HepG2 (cell line): ENCODE data around the gene JCAD. TPM values are rescaled to one million over a fixed set of nuclear protein-coding genes. Genes with fewer than 3 reads are reported as not detected.

ENCODE experiments used
- ATAC-seq: fragments of 200-7000 bp; cut with Tn5 transposase; 3 replicates; pipeline ENCODE4 v1.9.1; 2020; ENCODE audit warnings: mild to moderate bottlenecking, moderate library complexity
- BruUV-seq: library from RNA; stranded (reverse); fragments of 400-500 nt; replicated peaks from 2 replicates; lab custom pipeline; 2021; lab: Mats Ljungman, UMichigan
- CTCF ChIA-PET: fragments of 300-600 bp; formaldehyde crosslinking; extraction: SDS; loops from one replicate; lab custom pipeline; 2021; ENCODE audit warnings: low total read pairs, inconsistent platforms, low intra/inter-chr PET ratio; lab: Yijun Ruan, JAX
- POLR2A ChIA-PET: fragments of 350-600 bp; sonication (Branson Sonifier 250); formaldehyde crosslinking; loops from one replicate; lab custom pipeline; 2020; ENCODE audit warnings: antibody characterized with exemption, inconsistent platforms; lab: Yijun Ruan, JAX
- DNase-seq: peaks from one replicate; pipeline ENCODE4 v3.0.0-alpha.2; 2015; ENCODE audit warnings: low spot score
- FAIRE-seq: peaks from 3 replicates; lab custom pipeline; 2011; peaks lifted over from hg19 to GRCh38; lab: Jason Lieb, UNC
- H2AFZ ChIP-seq: one replicate; pipeline ENCODE4 v1.6.1; 2011; ENCODE audit warnings: low read length, inconsistent platforms
- H3K27ac ChIP-seq: fragments of 300-600 bp; 3 replicates; pipeline ENCODE4 v1.8.0; 2011; ENCODE audit warnings: mixed run types, mild to moderate bottlenecking, mixed read lengths, low read length, inconsistent platforms; ENCODE audit not compliant: insufficient read depth; ENCODE audit errors: extremely low read length
- H3K27me3 ChIP-seq, 2 experiments: fragments of 200-600 bp in 1 of 2; 2 replicates in 1 of 2; 3 replicates in 1 of 2; pipeline versions ENCODE4 v1.6.0 to v1.8.0; 2011; ENCODE audit warnings: low read length in 2 of 2, mild to moderate bottlenecking in 2 of 2, moderate library complexity in 2 of 2, inconsistent platforms in 1 of 2; ENCODE audit not compliant: insufficient read depth in 2 of 2, control insufficient read depth in 1 of 2
- H3K36me3 ChIP-seq, 2 experiments: fragments of 200-600 bp in 1 of 2; replicated peaks in 1 of 2; 2 replicates in 1 of 2; 3 replicates in 1 of 2; pipeline versions ENCODE4 v1.5.1 to v1.8.0; 2011; ENCODE audit warnings: low read length in 2 of 2, inconsistent platforms in 1 of 2; ENCODE audit not compliant: insufficient read depth in 2 of 2, control insufficient read depth in 1 of 2
- H3K4me1 ChIP-seq: 2 replicates; pipeline ENCODE4 v1.5.1; 2012; ENCODE audit warnings: low read length, inconsistent platforms; ENCODE audit not compliant: insufficient read depth
- H3K4me2 ChIP-seq: 2 replicates; pipeline ENCODE4 v1.6.0; 2011; ENCODE audit warnings: low read depth, low read length, inconsistent platforms
- H3K4me3 ChIP-seq, 3 experiments: fragments of 200-600 bp in 1 of 3; sonication (generic), shearing (Covaris generic) in 1 of 3; replicated peaks in 1 of 3; 2 replicates each; pipeline ENCODE4 v1.5.1; 2011 to 2016; ENCODE audit warnings: low read length in 3 of 3, inconsistent platforms in 2 of 3, low read depth in 2 of 3, mild to moderate bottlenecking in 2 of 3, control low read depth in 1 of 3, mixed read lengths in 1 of 3; ENCODE audit not compliant: insufficient read depth in 1 of 3
- H3K79me2 ChIP-seq: one replicate; pipeline ENCODE4 v1.6.1; 2011; ENCODE audit warnings: low read length, inconsistent platforms; ENCODE audit not compliant: insufficient read depth
- H3K9ac ChIP-seq: 2 replicates; pipeline ENCODE4 v1.6.0; 2011; ENCODE audit warnings: mild to moderate bottlenecking, low read depth, low read length, inconsistent platforms; ENCODE audit not compliant: insufficient read depth
- H3K9me3 ChIP-seq: 2 replicates; pipeline ENCODE4 v1.5.1; 2012; ENCODE audit warnings: mild to moderate bottlenecking, low read length
- H4K20me1 ChIP-seq: 2 replicates; pipeline ENCODE4 v1.6.0; 2011; ENCODE audit warnings: inconsistent platforms, mild to moderate bottlenecking, low read length, moderate library complexity; ENCODE audit not compliant: insufficient read depth
- ARNT2 ChIP-seq: sonication (generic); formaldehyde crosslinking; IDR thresholded peaks from 2 replicates; pipeline ENCODE4 v1.8.0; 2022; ENCODE audit warnings: mild to moderate bottlenecking, low read depth, missing genetic modification reagents, moderate library complexity
- DNMT3B ChIP-seq: conservative IDR thresholded peaks from 2 replicates; pipeline ENCODE4 v1.6.1; 2016; ENCODE audit warnings: missing biosample characterization, control low read depth
- FOXM1 ChIP-seq: sonication (generic); formaldehyde crosslinking; IDR thresholded peaks from 2 replicates; pipeline ENCODE4 v1.5.0; 2020; ENCODE audit warnings: missing genetic modification reagents
- FOXP4 ChIP-seq: sonication (generic); formaldehyde crosslinking; IDR thresholded peaks from 2 replicates; pipeline ENCODE4 v1.4.0; 2020; ENCODE audit warnings: missing genetic modification reagents
- KDM6A ChIP-seq: IDR thresholded peaks from 2 replicates; pipeline ENCODE4 v1.6.1; 2016; ENCODE audit warnings: low read depth
- KIAA2018 ChIP-seq: sonication (generic); formaldehyde crosslinking; IDR thresholded peaks from 2 replicates; pipeline ENCODE4 v1.5.0; 2020; ENCODE audit warnings: mild to moderate bottlenecking, missing genetic modification reagents, borderline replicate concordance
- POGZ ChIP-seq: sonication (generic); formaldehyde crosslinking; IDR thresholded peaks from 2 replicates; pipeline ENCODE4 v1.4.0; 2020; ENCODE audit warnings: mild to moderate bottlenecking, missing genetic modification reagents
- SOX13 ChIP-seq, 3 experiments: fragments of 450-650 bp in 1 of 3; sonication (generic) in 1 of 3; formaldehyde crosslinking in 1 of 3; IDR thresholded peaks in 2 of 3; conservative IDR thresholded peaks in 1 of 3; 2 replicates each; pipeline versions ENCODE4 v1.5.0 to v1.6.1; 2016 to 2020; ENCODE audit warnings: antibody characterized with exemption in 1 of 3, mild to moderate bottlenecking in 1 of 3, missing compliant biosample characterization in 1 of 3, missing genetic modification reagents in 1 of 3, moderate library complexity in 1 of 3
- SP140L ChIP-seq: sonication (generic); formaldehyde crosslinking; IDR thresholded peaks from 2 replicates; pipeline ENCODE4 v1.4.0; 2020; ENCODE audit warnings: missing genetic modification reagents, borderline replicate concordance
- ZNF138 ChIP-seq: sonication (generic); formaldehyde crosslinking; IDR thresholded peaks from 2 replicates; pipeline ENCODE4 v1.5.0; 2020; ENCODE audit warnings: mild to moderate bottlenecking, low read depth, missing genetic modification reagents
- ZNF724P ChIP-seq: sonication (generic); formaldehyde crosslinking; IDR thresholded peaks from 2 replicates; pipeline ENCODE4 v1.8.0; 2022; ENCODE audit warnings: missing genetic modification reagents, borderline replicate concordance
- ZNF746 ChIP-seq: sonication (generic); formaldehyde crosslinking; IDR thresholded peaks from 2 replicates; pipeline ENCODE4 v1.8.0; 2022; ENCODE audit warnings: mild to moderate bottlenecking, missing genetic modification reagents
- WGBS: methylation state at CpG from one replicate; pipeline ENCODE4 v1.1.6; 2017; ENCODE audit warnings: low lambda C conversion rate; 5-methylcytosine and 5-hydroxymethylcytosine counted together
- in situ Hi-C: cut with HindIII; loops from 2 replicates; pipeline ENCODE4 v1.10.0; 2017; ENCODE audit warnings: low pct_unique_long_range_greater_than_20kb; ENCODE audit not compliant: extremely low pct_ligation_motif_present
- intact Hi-C: fragments of 100-400 bp; cut with micrococcal nuclease; formaldehyde crosslinking; loops from one replicate; pipeline ENCODE4 v1.10.0; 2022; ENCODE audit not compliant: unreplicated experiment
- polyA plus RNA-seq, 8 experiments: library from polyadenylated mRNA; depleted of rRNA in 3 of 8; stranded (reverse) in 7 of 8; unstranded in 1 of 8; fragments of >200 nt; fragmentation: Illumina TruSeq in 4 of 8; extraction: Trizol in 4 of 8; gene quantifications; 2 replicates each; pipeline versions ENCODE4 v1.2.1 to v1.2.3, GENCODE V29; 2011 to 2016; ENCODE audit warnings: low read depth in 4 of 8, missing spikeins in 1 of 8, mixed read lengths in 1 of 8; ENCODE audit not compliant: insufficient read depth in 1 of 8
- total RNA-seq, 5 experiments: library from RNA; depleted of rRNA; stranded (reverse); fragments of >200 nt; fragmentation: Illumina TruSeq; extraction: Trizol; gene quantifications; 2 replicates each; pipeline ENCODE4 v1.2.3, GENCODE V29; 2016; ENCODE audit warnings: low read depth in 1 of 5

Gene JCAD
- total and polyA plus RNA-seq, 2 of the 13 experiments (the other 11 are each of a cell fraction or from before 2014, with no cell fraction given) = 0.04 to 0.08 TPM

GRCh38 chr10:30095631-30096422 lies 36.4 kb upstream of the JCAD start (continued):
- TF ChIP-seq SOX13 (IDR thresholded peaks at IDR 0.05) (no peak), SOX13 (CRISPR knock-in tag; conservative IDR thresholded peaks at IDR 0.05 in 1 of 2, IDR thresholded peaks at IDR 0.05 in 1 of 2) (peak in 1 of 2 experiments; percentile 22; a peak in 1 of 4 replicates), DNMT3B (no peak), ZNF724P (CRISPR knock-in tag) (no peak)

GRCh38 chr10:30094601-30095000 lies 35.2 kb upstream of the JCAD start:
- H3K4me1 ChIP-seq = peaks cover 34% of the 10 kb centered on the region
- H3K27ac ChIP-seq = no peak overlapping the region
- H3K27me3 ChIP-seq = no peaks in the 10 kb centered on the region
- no peaks in the 10 kb centered on the region for H4K20me1 ChIP-seq
- H3K9ac ChIP-seq = no peak overlapping the region
- no peaks in the 10 kb centered on the region for H3K79me2 ChIP-seq
- DNase-seq = no peak
- no TSS peak for BruUV-seq
- in situ Hi-C loops = no loop called here
- WGBS = 78% methylated on average over 5 of the region's 5 CpGs
- H3K4me3 ChIP-seq = no peak overlapping the region
- ATAC-seq = no peak
- H3K36me3 ChIP-seq = no peaks in the 10 kb centered on the region
- POLR2A ChIA-PET = no interaction called here
- intact Hi-C loops = no loop called here
- H3K9me3 ChIP-seq = no peaks in the 10 kb centered on the region
- H2AFZ ChIP-seq = no peak overlapping the region
- H3K4me2 ChIP-seq = no peak overlapping the region
- no peak for FAIRE-seq
- CTCF ChIA-PET = no interaction called here
- TF ChIP-seq KDM6A (CRISPR knock-in tag) (no peak), SP140L (CRISPR knock-in tag) (no peak), KIAA2018 (no peak), ZNF746 (CRISPR knock-in tag) (no peak), POGZ (CRISPR knock-in tag) (no peak), ZNF138 (CRISPR knock-in tag) (no peak), FOXP4 (CRISPR knock-in tag) (no peak), FOXM1 (no peak), ARNT2 (no peak)
